ENCODE measurements around the gene PLXNB1. TPM values are rescaled to one million over a fixed set of nuclear protein-coding genes. Genes with fewer than 3 reads are reported as not detected.

The PLXNB1 gene
- total and polyA plus RNA-seq, 2 of the 13 experiments (the other 11 are each of a cell fraction or from before 2014, with no cell fraction given) = 86.0 to 143 TPM

DNA sequence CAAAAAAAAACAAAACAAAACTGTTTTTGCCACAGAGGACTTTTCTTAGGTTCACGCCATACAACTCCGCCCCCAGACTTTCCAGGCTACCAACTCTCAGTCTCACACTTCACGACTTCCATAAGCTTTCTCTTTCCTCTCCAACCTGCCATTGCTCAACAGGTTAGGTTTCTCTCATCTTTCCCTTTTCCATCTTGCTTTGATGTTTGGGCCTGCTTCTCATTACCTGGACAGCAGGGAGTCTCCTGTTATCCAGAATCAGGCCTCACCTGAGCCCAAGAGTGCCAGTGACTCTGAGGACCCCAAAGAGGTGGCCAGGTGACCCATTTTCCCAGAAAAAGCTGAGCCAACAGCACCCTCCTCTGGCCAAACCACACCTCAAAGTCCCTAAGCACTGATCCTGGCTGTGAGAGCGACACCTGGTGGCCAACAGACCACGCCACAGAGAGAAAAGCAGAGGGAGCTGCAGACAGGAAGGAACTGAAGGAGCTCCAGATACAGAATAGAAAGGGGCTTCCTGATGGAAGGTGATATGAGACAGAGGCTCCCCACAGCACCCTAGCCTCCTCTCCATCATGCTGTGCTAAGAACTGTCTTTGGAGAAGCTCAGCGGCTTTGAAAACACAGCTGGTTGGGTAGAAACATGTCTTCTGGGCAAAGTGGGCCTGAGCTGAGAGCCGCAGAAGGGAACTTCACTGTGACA lies 6.0 kb upstream of the PLXNB1 start:
- H3K4me3 ChIP-seq (replicated peaks in 1 of 3; ENCODE audit: insufficient read depth in 1 of 3, low read depth in 2 of 3, low read length in 3 of 3) = no peak overlapping the region
- FAIRE-seq (peak; percentile 86), DNase-seq (ENCODE audit: low spot score) (peak; percentile 81), ATAC-seq (peak; percentile 33)
- in situ Hi-C loops (cut with HindIII; ENCODE audit: extremely low pct_ligation_motif_present, low pct_unique_long_range_greater_than_20kb) = loop anchor here (5.0 kb wide), 3 partner anchors 34 to 204 kb away; no protein-coding TSS in a partner anchor
- peaks cover 19% of the 10 kb centered on the region for H3K79me2 ChIP-seq (ENCODE audit: insufficient read depth, low read length)
- no peaks in the 10 kb centered on the region for H4K20me1 ChIP-seq (ENCODE audit: insufficient read depth, low read length)
- POLR2A ChIA-PET = interaction anchor here (0.7 to 2.7 kb wide), 13 partner anchors 10 to 195 kb away, joined by 3 to 59 read pairs (median 9); partner anchors contain the start of genes ATRIP and ZNF589
- BruUV-seq (replicated peaks) = no TSS peak
- peaks cover 73% of the 10 kb centered on the region for H3K4me1 ChIP-seq (ENCODE audit: insufficient read depth, low read length)
- H2AFZ ChIP-seq (ENCODE audit: low read length) = no peak overlapping the region
- WGBS (ENCODE audit: low lambda C conversion rate) = 47% methylated on average over 6 of the region's 7 CpGs
- H3K27ac ChIP-seq (ENCODE audit: extremely low read length, insufficient read depth, low read length) = no peak overlapping the region
- CTCF ChIA-PET (ENCODE audit: low intra/inter-chr PET ratio, low total read pairs) = interaction anchor here (0.8 to 5.7 kb wide), 10 partner anchors 9 to 241 kb away, joined by 4 to 117 read pairs (median 15); no protein-coding TSS in a partner anchor
- H3K36me3 ChIP-seq (replicated peaks in 1 of 2; ENCODE audit: control insufficient read depth in 1 of 2, insufficient read depth in 2 of 2, low read length in 2 of 2) = peaks cover 1 to 4% of the 10 kb centered on the region in 2 experiments; a peak in 3 of 5 replicates
- H3K4me2 ChIP-seq (ENCODE audit: low read depth, low read length) = no peak overlapping the region
- no peak overlapping the region for H3K9ac ChIP-seq (ENCODE audit: insufficient read depth, low read depth, low read length)
- no peaks in the 10 kb centered on the region; a peak in 1 of 5 replicates for H3K27me3 ChIP-seq (ENCODE audit: control insufficient read depth in 1 of 2, insufficient read depth in 2 of 2, low read length in 2 of 2)
- intact Hi-C loops (cut with micrococcal nuclease; ENCODE audit: unreplicated experiment) = loop anchor here (1.0 to 2.0 kb wide), 3 partner anchors 35 to 203 kb away; no protein-coding TSS in a partner anchor
- H3K9me3 ChIP-seq (ENCODE audit: low read length) = no peaks in the 10 kb centered on the region
- TF ChIP-seq, protein P1, sequence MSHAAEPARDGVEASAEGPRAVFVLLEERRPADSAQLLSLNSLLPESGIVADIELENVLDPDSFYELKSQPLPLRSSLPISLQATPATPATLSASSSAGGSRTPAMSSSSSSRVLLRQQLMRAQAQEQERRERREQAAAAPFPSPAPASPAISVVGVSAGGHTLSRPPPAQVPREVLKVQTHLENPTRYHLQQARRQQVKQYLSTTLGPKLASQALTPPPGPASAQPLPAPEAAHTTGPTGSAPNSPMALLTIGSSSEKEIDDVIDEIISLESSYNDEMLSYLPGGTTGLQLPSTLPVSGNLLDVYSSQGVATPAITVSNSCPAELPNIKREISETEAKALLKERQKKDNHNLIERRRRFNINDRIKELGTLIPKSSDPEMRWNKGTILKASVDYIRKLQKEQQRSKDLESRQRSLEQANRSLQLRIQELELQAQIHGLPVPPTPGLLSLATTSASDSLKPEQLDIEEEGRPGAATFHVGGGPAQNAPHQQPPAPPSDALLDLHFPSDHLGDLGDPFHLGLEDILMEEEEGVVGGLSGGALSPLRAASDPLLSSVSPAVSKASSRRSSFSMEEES (CRISPR knock-in tag; IDR thresholded peaks at IDR 0.05) = peak; percentile 43; the same call in 1 of the 2 replicates
- TF ChIP-seq, protein P2, sequence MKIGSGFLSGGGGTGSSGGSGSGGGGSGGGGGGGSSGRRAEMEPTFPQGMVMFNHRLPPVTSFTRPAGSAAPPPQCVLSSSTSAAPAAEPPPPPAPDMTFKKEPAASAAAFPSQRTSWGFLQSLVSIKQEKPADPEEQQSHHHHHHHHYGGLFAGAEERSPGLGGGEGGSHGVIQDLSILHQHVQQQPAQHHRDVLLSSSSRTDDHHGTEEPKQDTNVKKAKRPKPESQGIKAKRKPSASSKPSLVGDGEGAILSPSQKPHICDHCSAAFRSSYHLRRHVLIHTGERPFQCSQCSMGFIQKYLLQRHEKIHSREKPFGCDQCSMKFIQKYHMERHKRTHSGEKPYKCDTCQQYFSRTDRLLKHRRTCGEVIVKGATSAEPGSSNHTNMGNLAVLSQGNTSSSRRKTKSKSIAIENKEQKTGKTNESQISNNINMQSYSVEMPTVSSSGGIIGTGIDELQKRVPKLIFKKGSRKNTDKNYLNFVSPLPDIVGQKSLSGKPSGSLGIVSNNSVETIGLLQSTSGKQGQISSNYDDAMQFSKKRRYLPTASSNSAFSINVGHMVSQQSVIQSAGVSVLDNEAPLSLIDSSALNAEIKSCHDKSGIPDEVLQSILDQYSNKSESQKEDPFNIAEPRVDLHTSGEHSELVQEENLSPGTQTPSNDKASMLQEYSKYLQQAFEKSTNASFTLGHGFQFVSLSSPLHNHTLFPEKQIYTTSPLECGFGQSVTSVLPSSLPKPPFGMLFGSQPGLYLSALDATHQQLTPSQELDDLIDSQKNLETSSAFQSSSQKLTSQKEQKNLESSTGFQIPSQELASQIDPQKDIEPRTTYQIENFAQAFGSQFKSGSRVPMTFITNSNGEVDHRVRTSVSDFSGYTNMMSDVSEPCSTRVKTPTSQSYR (CRISPR knock-in tag; IDR thresholded peaks at IDR 0.05; ENCODE audit: borderline replicate concordance) = no peak
- TF ChIP-seq ZNF383 (CRISPR knock-in tag; IDR thresholded peaks at IDR 0.05; ENCODE audit: borderline replicate concordance) (peak; percentile 50; the same call in 1 of the 2 replicates), MYNN (CRISPR knock-in tag; IDR thresholded peaks at IDR 0.05; ENCODE audit: low read depth) (no peak), ZFP1 (CRISPR knock-in tag; IDR thresholded peaks at IDR 0.05) (0 out of 2 replicates have a peak, but pooled peaks have one; percentile 54), ZNF33A (CRISPR knock-in tag; IDR thresholded peaks at IDR 0.05; ENCODE audit: borderline replicate concordance) (no peak), ZNF143 (CRISPR knock-in tag; IDR thresholded peaks at IDR 0.05) (0 out of 2 replicates have a peak, but pooled peaks have one; percentile 22)
- TF ChIP-seq, protein P3, sequence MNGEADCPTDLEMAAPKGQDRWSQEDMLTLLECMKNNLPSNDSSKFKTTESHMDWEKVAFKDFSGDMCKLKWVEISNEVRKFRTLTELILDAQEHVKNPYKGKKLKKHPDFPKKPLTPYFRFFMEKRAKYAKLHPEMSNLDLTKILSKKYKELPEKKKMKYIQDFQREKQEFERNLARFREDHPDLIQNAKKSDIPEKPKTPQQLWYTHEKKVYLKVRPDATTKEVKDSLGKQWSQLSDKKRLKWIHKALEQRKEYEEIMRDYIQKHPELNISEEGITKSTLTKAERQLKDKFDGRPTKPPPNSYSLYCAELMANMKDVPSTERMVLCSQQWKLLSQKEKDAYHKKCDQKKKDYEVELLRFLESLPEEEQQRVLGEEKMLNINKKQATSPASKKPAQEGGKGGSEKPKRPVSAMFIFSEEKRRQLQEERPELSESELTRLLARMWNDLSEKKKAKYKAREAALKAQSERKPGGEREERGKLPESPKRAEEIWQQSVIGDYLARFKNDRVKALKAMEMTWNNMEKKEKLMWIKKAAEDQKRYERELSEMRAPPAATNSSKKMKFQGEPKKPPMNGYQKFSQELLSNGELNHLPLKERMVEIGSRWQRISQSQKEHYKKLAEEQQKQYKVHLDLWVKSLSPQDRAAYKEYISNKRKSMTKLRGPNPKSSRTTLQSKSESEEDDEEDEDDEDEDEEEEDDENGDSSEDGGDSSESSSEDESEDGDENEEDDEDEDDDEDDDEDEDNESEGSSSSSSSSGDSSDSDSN (CRISPR knock-in tag; IDR thresholded peaks at IDR 0.05) = 0 out of 2 replicates have a peak, but pooled peaks have one; percentile 27
- TF ChIP-seq, protein P4, sequence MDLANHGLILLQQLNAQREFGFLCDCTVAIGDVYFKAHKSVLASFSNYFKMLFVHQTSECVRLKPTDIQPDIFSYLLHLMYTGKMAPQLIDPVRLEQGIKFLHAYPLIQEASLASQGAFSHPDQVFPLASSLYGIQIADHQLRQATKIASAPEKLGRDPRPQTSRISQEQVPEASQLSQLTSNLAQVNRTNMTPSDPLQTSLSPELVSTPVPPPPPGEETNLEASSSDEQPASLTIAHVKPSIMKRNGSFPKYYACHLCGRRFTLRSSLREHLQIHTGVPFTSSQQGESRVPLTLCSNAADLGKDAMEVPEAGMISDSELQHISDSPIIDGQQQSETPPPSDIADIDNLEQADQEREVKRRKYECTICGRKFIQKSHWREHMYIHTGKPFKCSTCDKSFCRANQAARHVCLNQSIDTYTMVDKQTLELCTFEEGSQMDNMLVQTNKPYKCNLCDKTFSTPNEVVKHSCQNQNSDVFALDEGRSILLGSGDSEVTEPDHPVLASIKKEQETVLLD (CRISPR knock-in tag; IDR thresholded peaks at IDR 0.05; ENCODE audit: low read depth) = no peak
- TF ChIP-seq, protein P5, sequence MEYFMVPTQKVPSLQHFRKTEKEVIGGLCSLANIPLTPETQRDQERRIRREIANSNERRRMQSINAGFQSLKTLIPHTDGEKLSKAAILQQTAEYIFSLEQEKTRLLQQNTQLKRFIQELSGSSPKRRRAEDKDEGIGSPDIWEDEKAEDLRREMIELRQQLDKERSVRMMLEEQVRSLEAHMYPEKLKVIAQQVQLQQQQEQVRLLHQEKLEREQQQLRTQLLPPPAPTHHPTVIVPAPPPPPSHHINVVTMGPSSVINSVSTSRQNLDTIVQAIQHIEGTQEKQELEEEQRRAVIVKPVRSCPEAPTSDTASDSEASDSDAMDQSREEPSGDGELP (IDR thresholded peaks at IDR 0.05; ENCODE audit: borderline replicate concordance, low read depth) = peak; percentile 69; the same call in 1 of the 2 replicates
- TF ChIP-seq, protein P6, sequence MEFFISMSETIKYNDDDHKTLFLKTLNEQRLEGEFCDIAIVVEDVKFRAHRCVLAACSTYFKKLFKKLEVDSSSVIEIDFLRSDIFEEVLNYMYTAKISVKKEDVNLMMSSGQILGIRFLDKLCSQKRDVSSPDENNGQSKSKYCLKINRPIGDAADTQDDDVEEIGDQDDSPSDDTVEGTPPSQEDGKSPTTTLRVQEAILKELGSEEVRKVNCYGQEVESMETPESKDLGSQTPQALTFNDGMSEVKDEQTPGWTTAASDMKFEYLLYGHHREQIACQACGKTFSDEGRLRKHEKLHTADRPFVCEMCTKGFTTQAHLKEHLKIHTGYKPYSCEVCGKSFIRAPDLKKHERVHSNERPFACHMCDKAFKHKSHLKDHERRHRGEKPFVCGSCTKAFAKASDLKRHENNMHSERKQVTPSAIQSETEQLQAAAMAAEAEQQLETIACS (CRISPR knock-in tag; IDR thresholded peaks at IDR 0.05) = no peak

Data from HepG2 (cell line).